PC-9 (cell line): ENCODE results near the gene HID1. TPM values are rescaled to one million over a fixed set of nuclear protein-coding genes. Genes with fewer than 3 reads are reported as not detected.

Experiments used
- BruUV-seq: library from RNA; stranded (reverse); fragments of 400-500 nt; replicated peaks from 2 replicates; lab custom pipeline; 2021; lab: Mats Ljungman, UMichigan
- CTCF ChIA-PET: fragments of 300-600 bp; sonication (Branson Sonifier 250); formaldehyde crosslinking; loops from one replicate; lab custom pipeline; 2022; ENCODE audit warnings: antibody characterized with exemption; lab: Charles Lee
- POLR2A ChIA-PET: fragments of 300-600 bp; sonication (Branson Sonifier 250); formaldehyde crosslinking; loops from one replicate; lab custom pipeline; 2022; ENCODE audit warnings: antibody characterized with exemption; ENCODE audit not compliant: unreplicated experiment; lab: Charles Lee
- DNase-seq, 2 experiments: peaks; one replicate each; pipeline versions ENCODE4 v3.0.0 to v3.0.0-alpha.2; 2015 to 2022; ENCODE audit warnings: mixed read lengths in 1 of 2
- H2AFZ ChIP-seq: fragments of 200-600 bp; sonication (generic); 2 replicates; pipeline ENCODE4 v1.8.1; 2017; ENCODE audit warnings: antibody characterized with exemption
- H3F3A ChIP-seq: fragments of 200-600 bp; sonication (generic); 2 replicates; pipeline ENCODE4 v1.8.1; 2017; ENCODE audit warnings: antibody characterized with exemption, mild to moderate bottlenecking, low read depth; ENCODE audit not compliant: insufficient read depth
- H3K27ac ChIP-seq: fragments of 200-600 bp; sonication (generic); 2 replicates; pipeline ENCODE4 v1.6.1; 2016; ENCODE audit warnings: mixed run types
- H3K27me3 ChIP-seq: fragments of 200-600 bp; sonication (generic); 2 replicates; pipeline ENCODE4 v1.6.1; 2016; ENCODE audit warnings: low read depth, mixed run types; ENCODE audit not compliant: insufficient read depth
- H3K36me3 ChIP-seq: fragments of 200-600 bp; sonication (generic); 2 replicates; pipeline ENCODE4 v1.6.1; 2016; ENCODE audit warnings: low read depth, mixed run types
- H3K4me1 ChIP-seq: fragments of 200-600 bp; sonication (generic); replicated peaks from 2 replicates; pipeline ENCODE4 v1.6.1; 2016; ENCODE audit warnings: mixed run types; ENCODE audit not compliant: insufficient read depth
- H3K4me2 ChIP-seq: fragments of 200-600 bp; sonication (generic); 2 replicates; pipeline ENCODE4 v1.6.1; 2017; ENCODE audit warnings: mixed run types
- H3K4me3 ChIP-seq: fragments of 200-600 bp; sonication (generic); 2 replicates; pipeline ENCODE4 v1.6.1; 2016; ENCODE audit warnings: mixed run types
- H3K79me2 ChIP-seq: fragments of 200-600 bp; sonication (generic); 2 replicates; pipeline ENCODE4 v1.6.1; 2017; ENCODE audit warnings: low read depth, mixed run types
- H3K9me2 ChIP-seq: fragments of 200-600 bp; sonication (generic); 2 replicates; pipeline ENCODE4 v1.8.1; 2017; ENCODE audit warnings: mild to moderate bottlenecking; ENCODE audit not compliant: insufficient read depth
- H3K9me3 ChIP-seq: fragments of 200-600 bp; sonication (generic); 2 replicates; pipeline ENCODE4 v1.8.1; 2016; ENCODE audit warnings: low read depth; ENCODE audit not compliant: insufficient read depth
- H4K20me1 ChIP-seq: fragments of 200-600 bp; sonication (generic); 2 replicates; pipeline ENCODE4 v1.8.1; 2017; ENCODE audit not compliant: insufficient read depth
- EZH2 ChIP-seq: fragments of 200-600 bp; sonication (generic); IDR thresholded peaks from 2 replicates; pipeline ENCODE4 v1.8.0; 2017; ENCODE audit warnings: antibody characterized with exemption, low read depth
- intact Hi-C: fragments of 100-400 bp; cut with micrococcal nuclease; formaldehyde crosslinking; loops from one replicate; pipeline ENCODE4 v1.10.0; 2022; ENCODE audit not compliant: unreplicated experiment
- total RNA-seq: library from RNA; stranded (reverse); gene quantifications from 2 replicates; pipeline ENCODE4 v1.2.3, GENCODE V29; 2021
- TF ChIP-seq, protein P1 (sequence below): fragments of 200-600 bp; sonication (generic); conservative IDR thresholded peaks from 2 replicates; pipeline ENCODE4 v1.6.1; 2017; ENCODE audit warnings: mixed run types, antibody characterized with exemption, mild to moderate bottlenecking, moderate library complexity

Gene HID1
- total RNA-seq, 1 experiment from 2014 or later: 32.1 TPM

- H3K9me2 ChIP-seq: no peaks in the 10 kb centered on the region
- peaks cover 15% of the 10 kb centered on the region for H3K4me1 ChIP-seq
- no peaks in the 10 kb centered on the region for H4K20me1 ChIP-seq
- DNase-seq: no peak
- no peak overlapping the region for H3K4me3 ChIP-seq
- TF ChIP-seq, protein P1, sequence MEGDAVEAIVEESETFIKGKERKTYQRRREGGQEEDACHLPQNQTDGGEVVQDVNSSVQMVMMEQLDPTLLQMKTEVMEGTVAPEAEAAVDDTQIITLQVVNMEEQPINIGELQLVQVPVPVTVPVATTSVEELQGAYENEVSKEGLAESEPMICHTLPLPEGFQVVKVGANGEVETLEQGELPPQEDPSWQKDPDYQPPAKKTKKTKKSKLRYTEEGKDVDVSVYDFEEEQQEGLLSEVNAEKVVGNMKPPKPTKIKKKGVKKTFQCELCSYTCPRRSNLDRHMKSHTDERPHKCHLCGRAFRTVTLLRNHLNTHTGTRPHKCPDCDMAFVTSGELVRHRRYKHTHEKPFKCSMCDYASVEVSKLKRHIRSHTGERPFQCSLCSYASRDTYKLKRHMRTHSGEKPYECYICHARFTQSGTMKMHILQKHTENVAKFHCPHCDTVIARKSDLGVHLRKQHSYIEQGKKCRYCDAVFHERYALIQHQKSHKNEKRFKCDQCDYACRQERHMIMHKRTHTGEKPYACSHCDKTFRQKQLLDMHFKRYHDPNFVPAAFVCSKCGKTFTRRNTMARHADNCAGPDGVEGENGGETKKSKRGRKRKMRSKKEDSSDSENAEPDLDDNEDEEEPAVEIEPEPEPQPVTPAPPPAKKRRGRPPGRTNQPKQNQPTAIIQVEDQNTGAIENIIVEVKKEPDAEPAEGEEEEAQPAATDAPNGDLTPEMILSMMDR: no peak
- TF ChIP-seq EZH2: no peak
- intact Hi-C loops: no loop called here
- no peak overlapping the region for H3K27ac ChIP-seq
- ChIA-PET POLR2A (no interaction called here), CTCF (interaction anchor here (0.8 kb wide), 1 partner anchor 29 kb away, joined by 4 read pairs; no protein-coding TSS in a partner anchor)
- H3K27me3 ChIP-seq: 0 out of 2 replicates have a peak, but pooled peaks cover 16% of the 10 kb centered on the region
- BruUV-seq: no TSS peak
- no peaks in the 10 kb centered on the region for H3K79me2 ChIP-seq
- H3K4me2 ChIP-seq: no peak overlapping the region
- peaks cover 11% of the 10 kb centered on the region; the same call in 1 of the 2 replicates for H3F3A ChIP-seq
- no peak overlapping the region for H2AFZ ChIP-seq
- H3K9me3 ChIP-seq: no peaks in the 10 kb centered on the region
- H3K36me3 ChIP-seq: no peaks in the 10 kb centered on the region
Observed at GRCh38 chr17:74903671-74904070, 68.9 kb downstream of the HID1 start.

- Histone ChIP-seq H3K27me3 (0 out of 2 replicates have a peak, but pooled peaks cover 16% of the 10 kb centered on the region), H3K27ac (no peak overlapping the region), H3K4me2 (no peak overlapping the region), H3K79me2 (no peaks in the 10 kb centered on the region), H3F3A (peaks cover 8% of the 10 kb centered on the region; the same call in 1 of the 2 replicates), H3K9me3 (no peaks in the 10 kb centered on the region), H2AFZ (no peak overlapping the region), H3K4me1 (peaks cover 9% of the 10 kb centered on the region), H3K36me3 (no peaks in the 10 kb centered on the region), H4K20me1 (no peaks in the 10 kb centered on the region), H3K9me2 (no peaks in the 10 kb centered on the region), H3K4me3 (no peak overlapping the region)
- no peak for DNase-seq
- intact Hi-C loops: no loop called here
- ChIA-PET CTCF (interaction anchor here (0.8 kb wide), 1 partner anchor 29 kb away, joined by 4 read pairs; no protein-coding TSS in a partner anchor), POLR2A (interaction anchor here (0.6 kb wide), 1 partner anchor 74 kb away, joined by 5 read pairs; no protein-coding TSS in a partner anchor)
- TF ChIP-seq EZH2: no peak
- TF ChIP-seq, protein P1: no peak
- BruUV-seq: no TSS peak
Observed at GRCh38 chr17:74903034-74903433, 69.5 kb downstream of the HID1 start.

GRCh38 chr17:74901353-74902135 lies 71.0 kb downstream of the HID1 start:
- no peak overlapping the region for H3K4me3 ChIP-seq
- H3K27ac ChIP-seq: no peak overlapping the region
- no peak for DNase-seq
- ChIA-PET CTCF (no interaction called here), POLR2A (no interaction called here)
- intact Hi-C loops: no loop called here
- H3K9me3 ChIP-seq: no peaks in the 10 kb centered on the region
- H3K27me3 ChIP-seq: peaks cover 20% of the 10 kb centered on the region
- no peaks in the 10 kb centered on the region for H3K36me3 ChIP-seq
- no peaks in the 10 kb centered on the region for H4K20me1 ChIP-seq
- H2AFZ ChIP-seq: no peak overlapping the region
- no TSS peak for BruUV-seq
- H3K79me2 ChIP-seq: no peaks in the 10 kb centered on the region
- H3K4me1 ChIP-seq: no peaks in the 10 kb centered on the region
- H3K9me2 ChIP-seq: no peaks in the 10 kb centered on the region
- no peak overlapping the region for H3K4me2 ChIP-seq
- no peak for TF ChIP-seq EZH2
- TF ChIP-seq, protein P1: no peak
- H3F3A ChIP-seq: no peaks in the 10 kb centered on the region

Other genes with a start within 250 kb of the HID1 start
- not detected in 2 replicates for gene RAB37, start 235.5 kb downstream of the HID1 start, total RNA-seq
- 83.6 and 105 TPM in 2 replicates for gene NHERF1, start 224.1 kb downstream of the HID1 start, total RNA-seq
- gene NAT9, start 196.4 kb downstream of the HID1 start, total RNA-seq: 31.5 and 37.6 TPM in 2 replicates
- 0.11 TPM in 1 of 2 replicates, not detected in the other for gene GRIN2C, start 112.9 kb downstream of the HID1 start, total RNA-seq
- gene FDXR, start 99.8 kb downstream of the HID1 start, total RNA-seq: 18.2 and 30.7 TPM in 2 replicates
- not detected in 2 replicates for gene FADS6, start 79.1 kb downstream of the HID1 start, total RNA-seq
- gene USH1G, start 49.5 kb downstream of the HID1 start, total RNA-seq: 0.22 and 0.28 TPM in 2 replicates
- gene OTOP2, start 48.5 kb downstream of the HID1 start, total RNA-seq: not detected in 2 replicates
- gene OTOP3, start 36.9 kb downstream of the HID1 start, total RNA-seq: not detected in 2 replicates
- 15.1 and 22.8 TPM in 2 replicates for gene CDR2L, start 14.9 kb upstream of the HID1 start, total RNA-seq
- gene MRPL58, start 39.9 kb upstream of the HID1 start, total RNA-seq: 42.8 and 48.4 TPM in 2 replicates
- gene ATP5PD, start 74.2 kb upstream of the HID1 start, total RNA-seq: 306 and 336 TPM in 2 replicates
- gene KCTD2, start 74.5 kb upstream of the HID1 start, total RNA-seq: 18.4 and 18.6 TPM in 2 replicates
- gene SLC16A5, start 115.2 kb upstream of the HID1 start, total RNA-seq: 70.2 and 88.5 TPM in 2 replicates
- gene ARMC7, start 137.2 kb upstream of the HID1 start, total RNA-seq: 19.2 and 20.5 TPM in 2 replicates
- gene NT5C, start 159.0 kb upstream of the HID1 start, total RNA-seq: 38.6 and 52.3 TPM in 2 replicates
- 250 and 277 TPM in 2 replicates for gene JPT1, start 181.8 kb upstream of the HID1 start, total RNA-seq
- 425 and 486 TPM in 2 replicates for gene SUMO2, start 210.2 kb upstream of the HID1 start, total RNA-seq
- 64.2 and 73.1 TPM in 2 replicates for gene NUP85, start 232.9 kb upstream of the HID1 start, total RNA-seq